ENCODE results near the gene TNFRSF9. TPM values are rescaled to one million over a fixed set of nuclear protein-coding genes. Genes with fewer than 3 reads are reported as not detected.

Gene TNFRSF9
- total and polyA plus RNA-seq, 2 donors (not counting 3 experiments of a cell fraction or from before 2014, with no cell fraction given): 0.15 to 0.22 TPM

DNA sequence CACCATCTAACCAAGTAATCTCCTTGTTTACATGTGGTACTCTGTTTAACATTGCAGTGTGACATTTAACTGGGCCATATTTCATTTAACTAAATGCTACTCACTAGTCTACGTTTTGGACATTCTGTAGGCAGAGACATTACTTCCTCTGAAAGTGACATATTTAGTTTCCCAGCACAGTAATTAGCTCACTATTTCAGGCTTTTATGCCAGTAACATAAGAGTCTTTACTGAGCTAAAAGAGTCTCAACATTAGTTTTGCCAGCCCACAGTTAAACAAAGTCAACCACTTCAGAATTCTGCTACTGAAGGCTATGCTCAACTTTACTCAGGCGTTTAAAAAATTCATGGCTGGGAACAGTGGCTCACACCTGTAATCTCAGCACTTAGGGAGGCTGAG is 2.6 kb upstream of the TNFRSF9 start:
- POLR2A ChIA-PET: no interaction called here
- dilution Hi-C loops (cut with MboI; ENCODE audit: extremely low pct_ligation_motif_present, low sequenced_read_pairs): no loop called here
- no peaks in the 10 kb centered on the region for H3K9me1 ChIP-seq (replicated peaks; ENCODE audit: control insufficient read depth, extremely low read depth, insufficient read depth, low read length)
- H3K4me2 ChIP-seq (ENCODE audit: insufficient read depth, low read length): no peak overlapping the region
- CTCF ChIA-PET: interaction anchor here (1.7 to 3.5 kb wide), 2 partner anchors 27 to 276 kb away, joined by 4 to 23 read pairs; no protein-coding TSS in a partner anchor
- peaks cover 5% of the 10 kb centered on the region for H3K4me1 ChIP-seq (ENCODE audit: control insufficient read depth, extremely low read depth, insufficient read depth, low read length)
- H2AFZ ChIP-seq (ENCODE audit: low read depth, low read length): no peak overlapping the region
- TF ChIP-seq EZH2 (IDR thresholded peaks at IDR 0.05; ENCODE audit: borderline replicate concordance, low read depth, low read length, severe bottlenecking) (no peak), POLR2A (IDR thresholded peaks at IDR 0.05; ENCODE audit: low read depth, low read length) (no peak), POLR2AphosphoS5 (IDR thresholded peaks at IDR 0.05; ENCODE audit: insufficient read depth, low read depth, low read length) (no peak), FOS (IDR thresholded peaks at IDR 0.05; ENCODE audit: borderline replicate concordance, insufficient read depth, low read length) (no peak), GATA2 (IDR thresholded peaks at IDR 0.05; ENCODE audit: insufficient read depth, insufficient read length, low read depth, low read length) (no peak), JUN (IDR thresholded peaks at IDR 0.05; ENCODE audit: borderline replicate concordance, insufficient read depth, insufficient read length, low read depth) (no peak), MYC (IDR thresholded peaks at IDR 0.05; ENCODE audit: low read depth, low read length) (no peak)
- TF ChIP-seq, protein P1, sequence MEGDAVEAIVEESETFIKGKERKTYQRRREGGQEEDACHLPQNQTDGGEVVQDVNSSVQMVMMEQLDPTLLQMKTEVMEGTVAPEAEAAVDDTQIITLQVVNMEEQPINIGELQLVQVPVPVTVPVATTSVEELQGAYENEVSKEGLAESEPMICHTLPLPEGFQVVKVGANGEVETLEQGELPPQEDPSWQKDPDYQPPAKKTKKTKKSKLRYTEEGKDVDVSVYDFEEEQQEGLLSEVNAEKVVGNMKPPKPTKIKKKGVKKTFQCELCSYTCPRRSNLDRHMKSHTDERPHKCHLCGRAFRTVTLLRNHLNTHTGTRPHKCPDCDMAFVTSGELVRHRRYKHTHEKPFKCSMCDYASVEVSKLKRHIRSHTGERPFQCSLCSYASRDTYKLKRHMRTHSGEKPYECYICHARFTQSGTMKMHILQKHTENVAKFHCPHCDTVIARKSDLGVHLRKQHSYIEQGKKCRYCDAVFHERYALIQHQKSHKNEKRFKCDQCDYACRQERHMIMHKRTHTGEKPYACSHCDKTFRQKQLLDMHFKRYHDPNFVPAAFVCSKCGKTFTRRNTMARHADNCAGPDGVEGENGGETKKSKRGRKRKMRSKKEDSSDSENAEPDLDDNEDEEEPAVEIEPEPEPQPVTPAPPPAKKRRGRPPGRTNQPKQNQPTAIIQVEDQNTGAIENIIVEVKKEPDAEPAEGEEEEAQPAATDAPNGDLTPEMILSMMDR (IDR thresholded peaks at IDR 0.05; ENCODE audit: extremely low read depth in 1 of 2, insufficient read depth in 1 of 2, low read depth in 1 of 2, low read length in 2 of 2): no peak
- TF ChIP-seq, protein P2, sequence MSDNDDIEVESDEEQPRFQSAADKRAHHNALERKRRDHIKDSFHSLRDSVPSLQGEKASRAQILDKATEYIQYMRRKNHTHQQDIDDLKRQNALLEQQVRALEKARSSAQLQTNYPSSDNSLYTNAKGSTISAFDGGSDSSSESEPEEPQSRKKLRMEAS (IDR thresholded peaks at IDR 0.05; ENCODE audit: insufficient read depth, insufficient read length): no peak
- no peaks in the 10 kb centered on the region for H3K9me3 ChIP-seq (replicated peaks; ENCODE audit: control insufficient read depth, insufficient read depth, low read length)
- no peak overlapping the region for H3K4me3 ChIP-seq (replicated peaks in 1 of 3; ENCODE audit: insufficient read depth in 1 of 3, low read depth in 1 of 3, low read length in 3 of 3)
- H3K9ac ChIP-seq (replicated peaks; ENCODE audit: extremely low read depth, insufficient read depth, low read length): no peak overlapping the region
- no peak overlapping the region for H3K27ac ChIP-seq (ENCODE audit: insufficient read depth, low read depth, low read length)
- FAIRE-seq (no peak), DNase-seq (ENCODE audit: low read depth, low spot score) (no peak)
- peaks cover 25 to 42% of the 10 kb centered on the region in 2 experiments for H3K27me3 ChIP-seq (ENCODE audit: control insufficient read depth in 2 of 2, insufficient read depth in 2 of 2, low read length in 2 of 2)
- H3K36me3 ChIP-seq (ENCODE audit: control insufficient read depth in 2 of 2, extremely low read depth in 1 of 2, insufficient read depth in 2 of 2, low read length in 2 of 2): no peaks in the 10 kb centered on the region
- H4K20me1 ChIP-seq (replicated peaks; ENCODE audit: control insufficient read depth, extremely low read depth, insufficient read depth, low read length): no peaks in the 10 kb centered on the region
- intact Hi-C loops (cut with micrococcal nuclease): loop anchor here (5.0 kb wide), 1 partner anchor 136 kb away; no protein-coding TSS in a partner anchor
- no TSS peak for BruUV-seq (replicated peaks)
- H3K79me2 ChIP-seq (ENCODE audit: control insufficient read depth, insufficient read depth, low read length): no peaks in the 10 kb centered on the region
